Kidney (tissue), 14 donors: ENCODE results near the gene E2F4. TPM values are rescaled to one million over a fixed set of nuclear protein-coding genes. Genes with fewer than 3 reads are reported as not detected.

ENCODE experiments used
- DNase-seq, 5 donors: peaks; one replicate each; pipeline ENCODE4 v3.0.0-alpha.2; 2013 to 2020
- FAIRE-seq: peaks from 2 replicates; lab custom pipeline; 2012; peaks lifted over from hg19 to GRCh38; lab: Jason Lieb, UNC
- H3K27ac ChIP-seq, 2 donors: one replicate each; pipeline ENCODE4 v1.7.0; 2013; ENCODE audit warnings: low read depth in 2 of 2, low read length in 2 of 2, inconsistent platforms in 1 of 2
- H3K27me3 ChIP-seq: one replicate; pipeline ENCODE4 v1.7.1; 2013; ENCODE audit warnings: low read length, inconsistent platforms; ENCODE audit not compliant: control insufficient read depth, insufficient read depth
- H3K36me3 ChIP-seq, 3 donors: one replicate each; pipeline versions ENCODE4 v1.7.0 to v1.7.1; 2013; ENCODE audit warnings: low read length in 3 of 3, control low read depth in 1 of 3, inconsistent platforms in 1 of 3; ENCODE audit not compliant: insufficient read depth in 3 of 3, control insufficient read depth in 2 of 3
- H3K4me1 ChIP-seq, 3 donors: one replicate each; pipeline versions ENCODE4 v1.7.0 to v1.7.1; 2013; ENCODE audit warnings: low read length in 3 of 3, inconsistent platforms in 1 of 3, low read depth in 1 of 3; ENCODE audit not compliant: control insufficient read depth in 2 of 3, insufficient read depth in 2 of 3
- H3K4me3 ChIP-seq, 3 donors: one replicate each; pipeline versions ENCODE4 v1.7.0 to v1.8.1; 2013; ENCODE audit warnings: low read length in 3 of 3, control low read depth in 1 of 3, inconsistent platforms in 1 of 3
- H3K9ac ChIP-seq, 3 donors: one replicate each; pipeline versions ENCODE4 v1.7.0 to v1.7.1; 2013; ENCODE audit warnings: low read length in 3 of 3, control low read depth in 1 of 3, inconsistent platforms in 1 of 3
- H3K9me3 ChIP-seq, 3 donors: one replicate each; pipeline versions ENCODE4 v1.7.0 to v1.7.1; 2013; ENCODE audit warnings: low read length in 3 of 3, control low read depth in 1 of 3, inconsistent platforms in 1 of 3; ENCODE audit not compliant: control insufficient read depth in 2 of 3, insufficient read depth in 1 of 3
- intact Hi-C: fragments of 100-400 bp; cut with DNase I; formaldehyde crosslinking; loops from one replicate; pipeline ENCODE4 v1.11.1; 2022
- polyA plus RNA-seq: library from polyadenylated mRNA; stranded (reverse); fragments of 350-450 nt; fragmentation: Illumina TruSeq; extraction: RNeasy Lipid Tissue Mini Kit (QIAGEN cat#74804); gene quantifications from one replicate; pipeline ENCODE4 v1.2.3, GENCODE V29; 2014; ENCODE audit warnings: low read depth, low replicate concordance; ENCODE audit not compliant: insufficient read depth
- total RNA-seq: library from RNA; stranded (reverse); fragmentation: NEBNext Ultra II Directional; extraction: Animal tissue kit (Norgen Biotek cat#: 25700); gene quantifications from one replicate; pipeline ENCODE4 v1.2.1, GENCODE V29; 2021
- TF ChIP-seq, protein P1 (sequence below): IDR thresholded peaks from 3 replicates; pipeline ENCODE4 v1.5.1; 2012; ENCODE audit warnings: mild to moderate bottlenecking, moderate library complexity, borderline replicate concordance; ENCODE audit not compliant: insufficient read depth; ENCODE audit errors: extremely low read depth
- donor health status: control.
- donor health status: control.
- donor health status: control.
- donor health status: control.
- donor health status: control.
- donor health status: DM: yes; HTN: yes; CAD: no.
- donor health status: Normal renal cell carcinoma (clear cell type).

E2F4 gene
- total and polyA plus RNA-seq, 2 donors from 2014 or later, result 39.1 to 54.4 TPM

GRCh38 chr16:67209565-67209964 lies 17.6 kb downstream of the E2F4 start:
- TF ChIP-seq, protein P1, sequence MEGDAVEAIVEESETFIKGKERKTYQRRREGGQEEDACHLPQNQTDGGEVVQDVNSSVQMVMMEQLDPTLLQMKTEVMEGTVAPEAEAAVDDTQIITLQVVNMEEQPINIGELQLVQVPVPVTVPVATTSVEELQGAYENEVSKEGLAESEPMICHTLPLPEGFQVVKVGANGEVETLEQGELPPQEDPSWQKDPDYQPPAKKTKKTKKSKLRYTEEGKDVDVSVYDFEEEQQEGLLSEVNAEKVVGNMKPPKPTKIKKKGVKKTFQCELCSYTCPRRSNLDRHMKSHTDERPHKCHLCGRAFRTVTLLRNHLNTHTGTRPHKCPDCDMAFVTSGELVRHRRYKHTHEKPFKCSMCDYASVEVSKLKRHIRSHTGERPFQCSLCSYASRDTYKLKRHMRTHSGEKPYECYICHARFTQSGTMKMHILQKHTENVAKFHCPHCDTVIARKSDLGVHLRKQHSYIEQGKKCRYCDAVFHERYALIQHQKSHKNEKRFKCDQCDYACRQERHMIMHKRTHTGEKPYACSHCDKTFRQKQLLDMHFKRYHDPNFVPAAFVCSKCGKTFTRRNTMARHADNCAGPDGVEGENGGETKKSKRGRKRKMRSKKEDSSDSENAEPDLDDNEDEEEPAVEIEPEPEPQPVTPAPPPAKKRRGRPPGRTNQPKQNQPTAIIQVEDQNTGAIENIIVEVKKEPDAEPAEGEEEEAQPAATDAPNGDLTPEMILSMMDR, result no peak
- intact Hi-C loops, result no loop called here
- no peak overlapping the region for H3K9ac ChIP-seq
- DNase-seq, result no peak
- H3K4me3 ChIP-seq, result no peak overlapping the region
- H3K27me3 ChIP-seq, result no peaks in the 10 kb centered on the region
- no peaks in the 10 kb centered on the region for H3K36me3 ChIP-seq
- H3K4me1 ChIP-seq, result peaks cover 0 to 2% (median 0%) of the 10 kb centered on the region in 3 donors
- no peak overlapping the region for H3K27ac ChIP-seq
- no peak for FAIRE-seq
- no peaks in the 10 kb centered on the region for H3K9me3 ChIP-seq

DNA sequence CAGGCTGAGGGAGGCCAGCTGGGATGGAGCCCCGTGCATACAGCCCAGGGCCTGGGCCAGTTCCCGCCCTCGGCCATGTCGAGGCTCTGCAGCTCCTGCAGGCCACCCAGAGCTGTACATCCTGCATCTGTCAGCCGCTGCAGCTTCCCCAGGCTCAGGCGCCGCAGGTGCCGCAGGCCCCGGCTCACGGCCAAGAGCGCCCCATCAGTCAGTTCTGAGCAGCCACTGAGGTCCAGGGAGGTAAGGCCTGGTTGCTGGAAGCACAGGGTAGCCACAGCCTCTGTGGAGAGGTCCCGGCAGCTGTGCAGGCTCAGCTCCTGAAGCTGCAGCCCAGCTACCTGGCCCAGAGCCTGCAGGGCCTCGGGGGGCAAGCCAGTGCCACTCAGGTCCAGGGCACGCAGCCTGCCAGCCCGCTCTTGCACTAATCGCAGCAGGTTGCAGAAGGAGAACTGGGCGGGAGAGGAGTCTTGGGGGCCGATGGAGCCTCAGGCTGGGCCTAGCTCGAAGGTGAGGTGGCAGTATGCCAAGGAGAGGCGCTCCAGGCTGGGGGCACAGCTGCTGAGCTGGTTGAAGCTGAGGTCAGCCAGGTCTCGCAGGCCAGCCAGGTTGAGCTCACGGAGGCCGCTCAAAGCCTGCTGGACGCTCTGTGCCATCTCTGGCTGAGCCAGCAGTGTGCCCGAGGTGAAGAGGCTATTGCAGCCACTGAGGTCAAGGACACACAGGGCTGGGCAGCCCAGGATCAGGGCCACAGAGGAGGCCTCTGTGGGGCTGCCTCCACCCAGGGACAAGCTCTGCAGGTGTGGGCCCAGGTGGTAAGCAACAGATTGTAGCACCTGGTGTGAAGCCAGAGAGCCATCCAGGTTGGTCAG lies 18.3 kb downstream of the E2F4 start:
- no peak for FAIRE-seq
- no peak overlapping the region for H3K9ac ChIP-seq
- no peaks in the 10 kb centered on the region for H3K9me3 ChIP-seq
- intact Hi-C loops, result no loop called here
- H3K4me1 ChIP-seq, result peaks cover 0 to 2% (median 0%) of the 10 kb centered on the region in 3 donors
- no peaks in the 10 kb centered on the region for H3K27me3 ChIP-seq
- TF ChIP-seq, protein P1, result no peak
- H3K4me3 ChIP-seq, result no peak overlapping the region
- H3K27ac ChIP-seq, result no peak overlapping the region
- H3K36me3 ChIP-seq, result no peaks in the 10 kb centered on the region
- DNase-seq, result no peak

DNA sequence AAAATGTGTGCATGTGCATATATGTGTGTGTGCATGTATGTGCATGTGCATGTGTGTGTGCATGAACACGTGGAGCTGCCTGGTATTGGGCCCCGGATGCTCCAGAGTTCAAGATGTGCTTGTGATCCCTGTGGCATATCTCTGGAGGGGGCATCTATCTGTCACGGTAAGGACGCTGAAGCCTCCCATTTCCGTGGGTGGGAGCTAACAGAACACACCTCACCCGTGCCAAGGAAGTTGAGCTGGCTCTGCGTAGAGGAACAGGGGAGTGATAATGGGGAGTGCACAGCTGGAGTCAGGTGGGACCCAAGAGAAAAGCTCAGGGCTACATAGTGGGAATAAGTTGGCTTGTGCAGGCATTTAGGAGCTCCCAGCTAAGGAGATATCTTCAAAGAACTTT lies 19.7 kb downstream of the E2F4 start:
- intact Hi-C loops, result no loop called here
- DNase-seq (no peak), FAIRE-seq (no peak)
- Histone ChIP-seq H3K9ac (no peak overlapping the region), H3K27me3 (no peaks in the 10 kb centered on the region), H3K4me3 (no peak overlapping the region), H3K9me3 (no peaks in the 10 kb centered on the region), H3K36me3 (no peaks in the 10 kb centered on the region), H3K27ac (no peak overlapping the region), H3K4me1 (peaks cover 0 to 6% (median 0%) of the 10 kb centered on the region in 3 donors)
- TF ChIP-seq, protein P1, result no peak
